Kidney (tissue), 14 donors: ENCODE data around the gene PROX2. TPM values are rescaled to one million over a fixed set of nuclear protein-coding genes. Genes with fewer than 3 reads are reported as not detected.

ENCODE experiments used
- DNase-seq, 5 donors: peaks; one replicate each; pipeline ENCODE4 v3.0.0-alpha.2; 2013 to 2020
- FAIRE-seq: peaks from 2 replicates; lab custom pipeline; 2012; peaks lifted over from hg19 to GRCh38; lab: Jason Lieb, UNC
- H3K27ac ChIP-seq, 2 donors: one replicate each; pipeline ENCODE4 v1.7.0; 2013; ENCODE audit warnings: low read depth in 2 of 2, low read length in 2 of 2, inconsistent platforms in 1 of 2
- H3K27me3 ChIP-seq: one replicate; pipeline ENCODE4 v1.7.1; 2013; ENCODE audit warnings: low read length, inconsistent platforms; ENCODE audit not compliant: control insufficient read depth, insufficient read depth
- H3K36me3 ChIP-seq, 3 donors: one replicate each; pipeline versions ENCODE4 v1.7.0 to v1.7.1; 2013; ENCODE audit warnings: low read length in 3 of 3, control low read depth in 1 of 3, inconsistent platforms in 1 of 3; ENCODE audit not compliant: insufficient read depth in 3 of 3, control insufficient read depth in 2 of 3
- H3K4me1 ChIP-seq, 3 donors: one replicate each; pipeline versions ENCODE4 v1.7.0 to v1.7.1; 2013; ENCODE audit warnings: low read length in 3 of 3, inconsistent platforms in 1 of 3, low read depth in 1 of 3; ENCODE audit not compliant: control insufficient read depth in 2 of 3, insufficient read depth in 2 of 3
- H3K4me3 ChIP-seq, 3 donors: one replicate each; pipeline versions ENCODE4 v1.7.0 to v1.8.1; 2013; ENCODE audit warnings: low read length in 3 of 3, control low read depth in 1 of 3, inconsistent platforms in 1 of 3
- H3K9ac ChIP-seq, 3 donors: one replicate each; pipeline versions ENCODE4 v1.7.0 to v1.7.1; 2013; ENCODE audit warnings: low read length in 3 of 3, control low read depth in 1 of 3, inconsistent platforms in 1 of 3
- H3K9me3 ChIP-seq, 3 donors: one replicate each; pipeline versions ENCODE4 v1.7.0 to v1.7.1; 2013; ENCODE audit warnings: low read length in 3 of 3, control low read depth in 1 of 3, inconsistent platforms in 1 of 3; ENCODE audit not compliant: control insufficient read depth in 2 of 3, insufficient read depth in 1 of 3
- intact Hi-C: fragments of 100-400 bp; cut with DNase I; formaldehyde crosslinking; loops from one replicate; pipeline ENCODE4 v1.11.1; 2022
- polyA plus RNA-seq: library from polyadenylated mRNA; stranded (reverse); fragments of 350-450 nt; fragmentation: Illumina TruSeq; extraction: RNeasy Lipid Tissue Mini Kit (QIAGEN cat#74804); gene quantifications from one replicate; pipeline ENCODE4 v1.2.3, GENCODE V29; 2014; ENCODE audit warnings: low read depth, low replicate concordance; ENCODE audit not compliant: insufficient read depth
- total RNA-seq: library from RNA; stranded (reverse); fragmentation: NEBNext Ultra II Directional; extraction: Animal tissue kit (Norgen Biotek cat#: 25700); gene quantifications from one replicate; pipeline ENCODE4 v1.2.1, GENCODE V29; 2021
- TF ChIP-seq, protein P1 (sequence below): IDR thresholded peaks from 3 replicates; pipeline ENCODE4 v1.5.1; 2012; ENCODE audit warnings: mild to moderate bottlenecking, moderate library complexity, borderline replicate concordance; ENCODE audit not compliant: insufficient read depth; ENCODE audit errors: extremely low read depth
- donor health status: control.
- donor health status: control.
- donor health status: control.
- donor health status: control.
- donor health status: control.
- donor health status: DM: yes; HTN: yes; CAD: no.
- donor health status: Normal renal cell carcinoma (clear cell type).

The PROX2 gene
- total and polyA plus RNA-seq, 2 donors from 2014 or later: not detected

DNA sequence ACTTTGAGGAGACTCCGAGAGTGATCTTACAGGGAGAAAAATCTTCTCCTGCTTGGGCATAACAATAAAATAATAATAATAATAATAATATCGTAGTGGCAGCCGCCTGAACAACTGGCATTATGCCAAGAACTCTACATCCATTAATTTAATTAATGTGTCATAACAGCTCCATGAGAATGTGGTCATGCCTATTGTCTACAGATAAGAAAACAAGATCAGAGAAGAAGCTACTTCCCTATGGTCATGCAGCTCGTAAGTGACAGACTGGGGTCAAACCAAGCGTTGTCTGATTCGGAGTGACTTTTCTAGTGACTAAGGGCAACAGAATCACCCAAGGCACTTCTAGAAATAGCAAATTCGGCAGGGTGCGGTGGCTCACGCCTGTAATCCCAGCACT is 11.7 kb downstream of the PROX2 start:
- DNase-seq (no peak), FAIRE-seq (no peak)
- H3K4me3 ChIP-seq: no peak overlapping the region
- H3K9ac ChIP-seq: no peak overlapping the region
- no peaks in the 10 kb centered on the region for H3K9me3 ChIP-seq
- no peaks in the 10 kb centered on the region for H3K36me3 ChIP-seq
- TF ChIP-seq, protein P1, sequence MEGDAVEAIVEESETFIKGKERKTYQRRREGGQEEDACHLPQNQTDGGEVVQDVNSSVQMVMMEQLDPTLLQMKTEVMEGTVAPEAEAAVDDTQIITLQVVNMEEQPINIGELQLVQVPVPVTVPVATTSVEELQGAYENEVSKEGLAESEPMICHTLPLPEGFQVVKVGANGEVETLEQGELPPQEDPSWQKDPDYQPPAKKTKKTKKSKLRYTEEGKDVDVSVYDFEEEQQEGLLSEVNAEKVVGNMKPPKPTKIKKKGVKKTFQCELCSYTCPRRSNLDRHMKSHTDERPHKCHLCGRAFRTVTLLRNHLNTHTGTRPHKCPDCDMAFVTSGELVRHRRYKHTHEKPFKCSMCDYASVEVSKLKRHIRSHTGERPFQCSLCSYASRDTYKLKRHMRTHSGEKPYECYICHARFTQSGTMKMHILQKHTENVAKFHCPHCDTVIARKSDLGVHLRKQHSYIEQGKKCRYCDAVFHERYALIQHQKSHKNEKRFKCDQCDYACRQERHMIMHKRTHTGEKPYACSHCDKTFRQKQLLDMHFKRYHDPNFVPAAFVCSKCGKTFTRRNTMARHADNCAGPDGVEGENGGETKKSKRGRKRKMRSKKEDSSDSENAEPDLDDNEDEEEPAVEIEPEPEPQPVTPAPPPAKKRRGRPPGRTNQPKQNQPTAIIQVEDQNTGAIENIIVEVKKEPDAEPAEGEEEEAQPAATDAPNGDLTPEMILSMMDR: no peak
- H3K27me3 ChIP-seq: no peaks in the 10 kb centered on the region
- intact Hi-C loops: loop anchor here (5.0 kb wide), 1 partner anchor 43 kb away; no protein-coding TSS in a partner anchor
- H3K27ac ChIP-seq: no peak overlapping the region
- H3K4me1 ChIP-seq: no peaks in the 10 kb centered on the region

DNA sequence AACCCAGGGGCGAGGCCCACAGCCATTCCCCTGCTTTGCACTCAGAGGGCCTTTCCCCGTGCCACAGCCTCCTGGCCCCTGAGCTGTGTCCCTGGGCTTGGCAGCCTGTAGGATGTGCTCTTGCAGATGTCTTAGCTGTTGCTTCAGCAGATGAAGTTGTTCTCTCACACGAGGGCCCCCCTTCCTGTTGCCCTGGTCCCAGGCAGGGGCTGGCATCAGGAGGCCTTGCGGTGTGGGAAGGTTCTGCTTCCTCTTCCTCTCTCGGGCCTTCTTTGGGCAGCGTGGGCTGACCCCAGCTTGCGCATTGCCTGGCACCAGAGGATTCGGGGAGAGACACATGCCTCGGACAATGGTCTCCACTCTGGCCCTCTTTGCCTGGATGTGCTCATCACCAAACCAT is 12.7 kb downstream of the PROX2 start:
- H3K36me3 ChIP-seq: no peaks in the 10 kb centered on the region
- H3K9ac ChIP-seq: no peak overlapping the region
- no peak for FAIRE-seq
- no peaks in the 10 kb centered on the region for H3K27me3 ChIP-seq
- intact Hi-C loops: loop anchor here (5.0 kb wide), 1 partner anchor 44 kb away; no protein-coding TSS in a partner anchor
- no peaks in the 10 kb centered on the region for H3K4me1 ChIP-seq
- no peak for DNase-seq
- H3K9me3 ChIP-seq: no peaks in the 10 kb centered on the region
- H3K4me3 ChIP-seq: no peak overlapping the region
- no peak overlapping the region for H3K27ac ChIP-seq
- TF ChIP-seq, protein P1: no peak

DNA sequence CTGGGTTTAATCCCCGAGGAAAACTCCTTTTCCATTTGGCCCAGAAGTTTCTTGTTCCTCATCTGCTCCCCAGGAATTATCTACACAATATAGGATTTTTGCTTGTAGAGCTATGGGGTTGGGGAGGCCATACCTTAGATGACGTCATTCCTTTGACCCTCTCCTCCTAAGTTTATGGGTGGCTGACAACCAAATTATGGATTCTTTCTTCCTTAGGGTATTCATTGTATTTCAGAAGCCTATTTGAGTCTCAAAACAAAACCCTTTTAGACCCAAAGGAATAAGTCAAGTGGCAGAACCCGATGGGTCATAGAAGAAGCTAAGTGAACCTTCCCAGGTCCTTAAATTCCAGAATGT is 14.2 kb downstream of the PROX2 start:
- intact Hi-C loops: loop anchor here (5.0 kb wide), 1 partner anchor 46 kb away; no protein-coding TSS in a partner anchor
- TF ChIP-seq, protein P1: no peak

More for the DNA sequence above, 14.2 kb downstream of the PROX2 start:
- Histone ChIP-seq H3K9ac (no peak overlapping the region), H3K4me1 (no peaks in the 10 kb centered on the region), H3K4me3 (no peak overlapping the region), H3K27me3 (no peaks in the 10 kb centered on the region), H3K27ac (no peak overlapping the region), H3K9me3 (no peaks in the 10 kb centered on the region), H3K36me3 (no peaks in the 10 kb centered on the region)
- DNase-seq (no peak), FAIRE-seq (no peak)
